ENCODE measurements around the gene WNT6. TPM values are rescaled to one million over a fixed set of nuclear protein-coding genes. Genes with fewer than 3 reads are reported as not detected.
A peak's percentile ranks its signal among the peaks of the same experiment; 100 is the strongest.

WNT6 gene
- total RNA-seq, 1 donor from 2014 or later, result 0.64 TPM

- no peak overlapping the region for H3K27ac Mint-ChIP-seq (ENCODE audit: unreplicated experiment)
- peaks cover 56% of the 10 kb centered on the region for H3K27me3 Mint-ChIP-seq (ENCODE audit: unreplicated experiment)
- H3K4me1 Mint-ChIP-seq (ENCODE audit: unreplicated experiment), result peaks cover 17% of the 10 kb centered on the region
- no peaks in the 10 kb centered on the region for H3K9me3 Mint-ChIP-seq (ENCODE audit: unreplicated experiment)
- peak overlapping the region; percentile 38 for H3K4me3 Mint-ChIP-seq (ENCODE audit: unreplicated experiment)
- TF ChIP-seq CTCF (IDR thresholded peaks at IDR 0.05), result no peak
- H3K36me3 Mint-ChIP-seq (ENCODE audit: unreplicated experiment), result no peaks in the 10 kb centered on the region
- peak; percentile 84 for DNase-seq (ENCODE audit: extremely low spot score, unreplicated experiment)
Measured at GRCh38 chr2:218896501-218897393, 37.1 kb downstream of the WNT6 start.

GRCh38 chr2:218897394-218898108 lies 37.9 kb downstream of the WNT6 start:
- TF ChIP-seq CTCF (IDR thresholded peaks at IDR 0.05), result no peak
- peaks cover 17% of the 10 kb centered on the region for H3K4me1 Mint-ChIP-seq (ENCODE audit: unreplicated experiment)
- no peaks in the 10 kb centered on the region for H3K36me3 Mint-ChIP-seq (ENCODE audit: unreplicated experiment)
- H3K27me3 Mint-ChIP-seq (ENCODE audit: unreplicated experiment), result peaks cover 63% of the 10 kb centered on the region
- H3K9me3 Mint-ChIP-seq (ENCODE audit: unreplicated experiment), result no peaks in the 10 kb centered on the region
- no peak overlapping the region for H3K4me3 Mint-ChIP-seq (ENCODE audit: unreplicated experiment)
- no peak for DNase-seq (ENCODE audit: extremely low spot score, unreplicated experiment)
- no peak overlapping the region for H3K27ac Mint-ChIP-seq (ENCODE audit: unreplicated experiment)

- peak overlapping the region; percentile 35 for H3K4me3 Mint-ChIP-seq (ENCODE audit: unreplicated experiment)
- H3K27me3 Mint-ChIP-seq (ENCODE audit: unreplicated experiment), result peaks cover 70% of the 10 kb centered on the region
- peak; percentile 96 for TF ChIP-seq CTCF (IDR thresholded peaks at IDR 0.05)
- no peaks in the 10 kb centered on the region for H3K9me3 Mint-ChIP-seq (ENCODE audit: unreplicated experiment)
- peaks cover 14% of the 10 kb centered on the region for H3K4me1 Mint-ChIP-seq (ENCODE audit: unreplicated experiment)
- no peaks in the 10 kb centered on the region for H3K36me3 Mint-ChIP-seq (ENCODE audit: unreplicated experiment)
- peak; percentile 89 for DNase-seq (ENCODE audit: extremely low spot score, unreplicated experiment)
- no peak overlapping the region for H3K27ac Mint-ChIP-seq (ENCODE audit: unreplicated experiment)
Measured at GRCh38 chr2:218898109-218898878, 38.7 kb downstream of the WNT6 start.

GRCh38 chr2:218899147-218899546 lies 39.5 kb downstream of the WNT6 start:
- no peak for TF ChIP-seq CTCF (IDR thresholded peaks at IDR 0.05)
- no peaks in the 10 kb centered on the region for H3K36me3 Mint-ChIP-seq (ENCODE audit: unreplicated experiment)
- DNase-seq (ENCODE audit: extremely low spot score, unreplicated experiment), result no peak
- H3K27ac Mint-ChIP-seq (ENCODE audit: unreplicated experiment), result no peak overlapping the region
- peaks cover 14% of the 10 kb centered on the region for H3K4me1 Mint-ChIP-seq (ENCODE audit: unreplicated experiment)
- H3K9me3 Mint-ChIP-seq (ENCODE audit: unreplicated experiment), result no peaks in the 10 kb centered on the region
- peaks cover 67% of the 10 kb centered on the region for H3K27me3 Mint-ChIP-seq (ENCODE audit: unreplicated experiment)
- no peak overlapping the region for H3K4me3 Mint-ChIP-seq (ENCODE audit: unreplicated experiment)

Measured in osteocyte (in vitro differentiated cells).